HG03575 (cell line): Measurements from ENCODE around the gene PRR7.

ENCODE experiments used
- ATAC-seq: cut with Tn5 transposase; IDR thresholded peaks from one replicate; pipeline ENCODE4 v1.9.1; 2021; ENCODE audit not compliant: unreplicated experiment, insufficient number of reproducible peaks, low FRiP score; ENCODE audit errors: extremely low read depth

Gene PRR7

DNA sequence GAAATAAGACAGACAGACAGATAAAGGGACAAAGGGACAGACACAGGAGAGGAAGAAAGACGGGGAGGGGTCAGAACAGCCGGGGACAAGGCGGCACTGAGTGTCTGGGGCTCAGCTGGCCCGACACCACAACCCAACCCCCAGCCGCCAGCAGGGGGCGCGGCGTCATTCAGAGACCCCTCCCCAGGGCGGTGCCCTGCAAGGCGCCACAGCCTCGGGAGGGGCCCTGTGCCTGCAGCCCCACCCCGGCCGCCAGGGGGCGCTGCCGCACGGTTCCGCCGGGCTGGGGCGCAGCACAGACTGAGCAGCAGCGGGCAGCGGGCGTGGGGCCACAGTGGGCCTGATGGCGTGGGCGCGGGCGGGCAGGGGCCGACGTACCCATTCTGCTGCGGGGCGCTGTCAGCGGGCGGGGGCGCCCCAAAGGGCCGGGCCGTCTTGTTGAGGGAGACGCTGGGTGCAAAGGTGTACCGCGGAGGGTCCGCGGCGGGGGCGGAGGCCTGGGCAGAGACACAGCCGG is 44.9 kb downstream of the PRR7 start:
- ATAC-seq = no peak

DNA sequence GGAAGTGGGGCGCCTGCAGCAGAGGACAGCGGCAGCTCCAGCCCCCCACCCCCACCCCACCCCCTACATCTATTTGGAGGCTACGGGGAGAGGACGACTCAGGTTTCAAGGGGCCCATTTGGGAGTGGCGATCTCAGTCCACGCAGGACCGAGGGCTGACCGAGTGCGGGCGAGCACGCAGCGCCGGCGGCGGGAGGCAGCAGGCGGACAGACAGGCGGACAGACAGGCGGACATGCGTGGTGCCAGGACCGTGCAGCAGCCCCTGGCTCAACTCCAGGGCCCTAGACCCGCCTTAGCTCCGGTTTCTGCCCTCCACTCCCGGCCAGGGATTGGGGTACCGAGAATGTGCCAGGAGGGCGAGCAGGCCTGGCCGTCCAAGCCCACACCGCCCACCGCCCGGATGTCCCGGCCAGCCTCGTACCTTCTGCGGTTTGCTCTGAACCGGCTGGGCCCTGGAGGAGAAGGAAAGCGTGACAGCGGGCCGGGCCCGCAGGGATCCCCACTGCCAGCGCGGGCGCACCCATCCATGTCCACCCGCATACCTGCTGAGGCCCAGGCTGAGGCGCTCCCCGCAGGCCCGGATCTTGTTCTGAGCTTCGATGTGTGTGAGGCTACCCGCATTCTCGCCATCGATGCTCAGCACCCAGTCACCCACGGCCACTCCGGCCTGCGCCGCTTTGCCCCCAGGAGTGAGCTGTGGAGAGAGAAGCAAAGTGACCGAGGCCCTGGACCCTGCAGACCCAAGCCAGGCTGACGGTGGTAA is 45.6 kb downstream of the PRR7 start:
- no peak for ATAC-seq

GRCh38 chr5:177492841-177493240 is 46.2 kb downstream of the PRR7 start:
- no peak for ATAC-seq

- ATAC-seq = no peak
Measured at GRCh38 chr5:177493795-177494345, 47.3 kb downstream of the PRR7 start.

GRCh38 chr5:177494346-177495195 is 48.0 kb downstream of the PRR7 start:
- no peak for ATAC-seq

DNA sequence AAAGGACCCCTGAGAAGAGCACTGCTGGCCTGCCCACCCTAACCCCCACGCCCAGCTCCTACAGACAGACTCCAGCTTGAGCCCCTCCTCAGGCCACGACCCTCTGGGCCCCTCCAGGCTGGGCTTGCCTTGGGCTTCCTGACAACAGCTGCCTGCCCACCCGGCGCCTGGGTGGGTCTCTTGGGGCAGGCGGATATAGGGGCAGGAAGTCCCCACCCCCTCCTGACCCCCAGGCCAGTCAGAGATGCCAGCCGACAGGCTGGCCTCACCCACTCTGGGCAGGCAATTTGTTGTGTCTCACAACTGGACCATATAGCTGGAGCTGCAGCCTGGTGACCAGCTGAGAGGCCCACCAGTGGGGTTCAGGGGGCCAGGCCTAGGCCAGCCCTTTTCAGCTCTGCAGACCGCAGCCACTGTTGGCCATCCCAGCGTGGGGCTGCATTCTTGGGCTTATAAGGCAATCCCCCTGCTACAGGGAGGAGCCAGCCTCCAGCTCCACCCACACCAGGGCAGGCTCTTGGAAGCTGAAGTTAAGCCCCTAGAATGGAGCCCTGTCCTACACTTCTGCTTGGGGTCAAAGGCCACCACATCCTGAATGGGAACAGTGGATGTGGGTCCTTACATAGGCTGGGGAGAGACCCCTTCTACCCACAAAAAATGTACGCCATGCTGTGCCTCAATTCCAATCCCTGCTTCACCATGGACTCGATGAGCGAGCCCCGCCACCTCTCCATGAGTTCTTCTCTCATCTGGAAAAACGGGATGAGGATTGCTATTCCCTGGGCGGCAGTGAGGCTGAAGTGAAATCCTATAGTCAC is 48.8 kb downstream of the PRR7 start:
- no peak for ATAC-seq

DNA sequence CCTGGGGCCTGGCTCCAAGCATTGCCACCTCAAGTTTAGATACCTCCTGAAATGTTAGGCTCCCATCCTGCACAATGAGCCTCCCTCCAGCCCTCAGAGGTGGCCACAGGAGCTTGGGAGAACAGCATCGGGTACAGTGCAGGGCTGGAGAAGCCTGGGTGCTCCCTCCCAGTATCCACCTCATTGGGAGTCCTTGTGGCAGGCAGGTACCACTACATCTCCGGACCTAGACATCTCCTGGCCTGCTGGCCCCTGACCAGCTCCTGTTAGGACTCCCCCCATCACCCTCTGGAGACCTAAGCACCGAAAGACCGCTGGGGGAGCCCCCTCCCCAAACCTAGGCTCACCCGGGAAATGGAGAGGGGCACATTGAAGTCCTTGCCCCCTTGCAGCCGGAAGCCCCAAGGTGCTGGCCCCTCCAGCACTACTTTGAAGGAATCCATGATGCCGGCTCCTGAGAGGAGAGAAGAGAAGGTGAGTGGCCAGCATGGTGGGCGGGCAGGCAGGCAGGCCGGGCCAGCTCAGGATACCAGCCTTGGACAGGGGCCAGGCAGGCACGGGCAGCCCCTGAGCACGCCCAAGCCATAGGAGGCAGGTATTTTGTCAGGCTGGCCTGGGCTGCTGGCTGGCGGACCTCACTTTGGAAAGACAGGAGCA is 49.6 kb downstream of the PRR7 start:
- no peak for ATAC-seq

DNA sequence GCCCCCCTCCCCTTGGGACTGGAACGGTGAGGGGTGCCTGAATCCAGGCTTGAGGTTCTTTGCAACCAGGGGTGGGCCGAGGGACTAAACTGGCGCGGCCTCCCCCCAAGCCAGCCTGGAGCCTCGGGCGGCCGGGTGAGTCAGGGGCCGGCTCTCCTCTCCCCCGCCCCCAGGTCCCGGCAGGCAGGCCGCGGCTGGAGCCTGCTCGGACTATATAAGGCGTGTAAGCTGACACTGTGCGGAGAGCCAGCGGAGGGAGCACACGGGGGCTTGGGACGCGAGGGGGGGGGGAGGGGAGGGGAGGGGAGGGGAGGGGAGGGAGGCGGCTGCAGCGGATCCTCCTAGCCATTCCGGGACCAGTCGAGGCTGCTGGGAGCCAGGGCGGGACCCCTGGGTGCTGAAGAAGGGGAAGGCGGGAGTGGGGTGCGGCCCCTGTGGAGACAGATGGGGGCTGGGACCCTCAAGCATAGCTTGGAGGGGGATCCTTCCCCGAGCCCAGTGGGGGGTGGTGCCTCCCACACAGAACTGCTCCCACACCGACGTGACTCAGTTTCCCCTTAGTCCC is 50.2 kb downstream of the PRR7 start:
- ATAC-seq = no peak

- ATAC-seq = no peak
Measured at GRCh38 chr5:177497292-177498012, 50.8 kb downstream of the PRR7 start, which contains the start of gene PDLIM7. Gene PDLIM7, minus strand, starts transcription at chr5:177497604. Its CDS starts 1,092 bp downstream, at chr5:177496512.

DNA sequence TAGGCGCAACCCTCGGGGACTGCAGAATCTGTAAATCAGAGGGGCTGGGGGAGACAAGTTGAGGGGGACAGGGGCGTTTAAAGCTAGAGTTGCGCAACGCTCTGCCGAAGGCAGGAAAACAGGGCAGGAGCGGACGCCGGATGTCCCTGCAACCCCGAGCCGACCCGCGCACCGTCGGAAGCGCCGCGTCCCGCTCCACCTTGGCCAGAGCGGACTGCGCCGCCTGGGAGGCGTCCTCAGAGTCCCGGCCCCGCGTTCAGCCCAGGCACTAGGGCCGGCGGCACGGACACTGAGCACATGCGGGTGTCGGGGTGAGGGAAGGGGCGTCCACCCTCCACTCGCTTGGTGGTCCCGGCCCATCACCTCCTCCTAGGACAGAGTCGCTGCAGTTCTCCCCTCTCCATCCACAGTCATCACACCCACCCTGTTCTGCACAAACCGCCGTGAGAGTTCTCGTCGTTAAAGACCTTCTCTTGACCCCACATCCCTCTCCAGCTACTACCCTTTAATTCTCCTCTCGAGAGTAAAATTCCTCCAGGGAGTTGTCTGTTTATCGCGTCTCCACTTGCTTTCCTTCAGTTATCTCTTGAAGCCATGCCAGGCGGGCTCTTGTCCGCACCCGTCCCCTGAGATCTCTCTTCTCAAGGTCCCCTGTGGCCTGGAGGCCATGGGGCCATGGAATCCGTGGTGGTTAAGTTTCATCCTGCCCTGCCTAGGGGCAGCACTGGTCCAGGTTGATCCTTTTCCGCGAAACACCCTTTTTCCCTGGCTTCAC is 51.6 kb downstream of the PRR7 start:
- ATAC-seq = no peak

GRCh38 chr5:177499842-177500241 is 53.2 kb downstream of the PRR7 start:
- ATAC-seq = no peak

DNA sequence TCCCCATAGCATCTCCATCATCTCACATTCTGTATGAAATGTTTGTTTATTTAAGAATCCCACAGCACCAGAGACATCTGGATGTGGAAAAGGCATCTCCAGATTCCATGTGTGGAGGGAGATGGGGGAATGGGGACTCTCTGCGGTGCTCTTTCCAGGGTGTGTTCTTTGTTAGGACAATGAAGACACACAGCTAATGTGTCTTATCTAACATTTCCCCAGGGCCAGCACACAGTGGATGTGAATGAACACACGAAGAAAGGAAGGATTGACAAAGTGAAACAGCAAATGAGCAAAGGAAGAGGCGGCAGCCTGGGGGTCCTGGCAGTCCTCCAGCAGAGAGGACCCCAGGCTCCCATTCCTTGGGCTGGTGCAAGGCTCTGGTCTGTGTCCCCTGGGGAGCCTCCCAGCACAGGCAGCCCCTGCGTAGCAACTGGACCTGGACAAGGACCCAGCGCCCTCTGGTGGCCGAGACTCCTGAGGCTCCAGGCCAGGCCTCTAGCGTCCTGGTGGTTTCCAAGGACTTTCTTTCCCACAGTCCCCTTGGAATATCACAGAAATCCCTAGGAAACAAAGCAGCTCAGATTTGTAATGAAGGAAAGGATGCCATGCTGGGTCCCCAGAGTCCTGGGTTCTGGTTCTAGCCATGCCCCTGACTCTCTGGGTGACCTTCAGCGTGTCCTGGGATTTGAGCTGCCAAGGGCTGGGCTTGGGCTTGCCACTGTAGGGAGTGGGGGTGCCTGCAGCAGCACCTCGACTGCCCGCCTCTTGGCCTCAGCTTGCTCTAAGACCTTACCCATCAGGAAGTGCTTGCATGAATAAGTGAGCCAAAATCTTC is 54.3 kb downstream of the PRR7 start:
- no peak for ATAC-seq

DNA sequence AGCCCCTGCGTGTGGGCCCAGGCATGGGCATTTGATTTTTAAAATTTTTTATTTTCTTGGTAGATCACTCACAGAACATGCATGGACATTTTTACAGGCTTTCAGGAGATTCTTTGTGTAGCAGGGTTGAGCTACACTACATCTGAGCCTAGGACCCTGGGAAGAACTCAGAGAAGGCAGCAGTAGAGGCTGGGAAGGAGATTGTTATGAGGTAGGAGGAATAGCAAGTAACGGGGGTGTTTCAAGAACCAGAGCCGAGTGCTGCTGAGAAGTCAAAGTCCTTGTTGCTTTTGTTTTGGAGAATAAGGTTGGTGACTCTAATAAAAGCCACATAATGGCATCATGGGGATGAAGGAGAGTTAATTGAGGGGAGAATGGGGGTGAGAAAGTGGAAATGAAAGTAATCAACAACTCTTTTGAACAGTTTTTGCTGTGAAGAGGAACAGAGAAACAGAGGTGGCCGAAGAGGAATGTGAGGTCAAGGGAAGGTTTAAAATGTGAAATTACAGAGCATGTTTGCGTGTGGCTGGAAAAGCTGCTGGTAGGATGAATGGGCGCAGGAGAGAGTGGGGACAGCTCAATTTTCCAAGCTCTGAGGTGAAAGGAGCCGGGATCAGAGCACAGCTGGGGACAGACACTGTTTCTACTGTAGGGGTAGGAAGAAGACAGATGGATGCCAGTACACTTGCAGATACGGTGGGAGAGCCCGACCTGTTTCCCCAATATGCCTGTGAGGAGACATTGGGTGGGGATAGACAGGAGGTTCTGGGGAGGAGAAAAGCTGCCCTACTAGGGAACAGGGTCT is 55.5 kb downstream of the PRR7 start:
- ATAC-seq = no peak

DNA sequence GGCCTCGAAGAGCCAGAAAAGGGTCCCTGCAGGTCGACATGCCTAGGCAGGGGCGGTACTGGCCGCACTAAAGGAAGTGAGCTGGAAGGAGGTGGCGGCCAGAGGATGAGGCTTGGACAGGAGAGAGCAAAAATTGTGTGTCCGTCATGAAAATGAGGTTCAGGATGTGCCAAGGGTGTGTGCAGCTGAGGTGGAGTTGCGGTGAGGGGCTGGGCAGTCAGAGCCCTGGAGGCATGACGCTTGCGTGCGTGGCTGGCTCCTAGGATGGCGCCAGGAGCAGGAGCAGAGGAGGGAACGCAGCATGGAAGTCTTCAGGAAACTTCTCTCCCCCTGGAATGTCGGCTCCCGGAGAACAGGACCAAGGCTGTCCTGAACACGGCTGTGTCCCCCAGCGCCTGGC is 56.3 kb downstream of the PRR7 start:
- no peak for ATAC-seq

GRCh38 chr5:177503351-177504085 is 56.9 kb downstream of the PRR7 start:
- no peak for ATAC-seq
